GM21447 (cell line): ENCODE measurements around the gene C9orf152.
"Not testable (repeated sequence)": the region's sequence is repeated elsewhere in the genome, so short reads cannot be mapped to it uniquely, and the experiment has no call there.

Experiments
- ATAC-seq: cut with Tn5 transposase; IDR thresholded peaks from one replicate; pipeline ENCODE4 v1.9.1; 2021; ENCODE audit not compliant: unreplicated experiment

Gene C9orf152, protein sequence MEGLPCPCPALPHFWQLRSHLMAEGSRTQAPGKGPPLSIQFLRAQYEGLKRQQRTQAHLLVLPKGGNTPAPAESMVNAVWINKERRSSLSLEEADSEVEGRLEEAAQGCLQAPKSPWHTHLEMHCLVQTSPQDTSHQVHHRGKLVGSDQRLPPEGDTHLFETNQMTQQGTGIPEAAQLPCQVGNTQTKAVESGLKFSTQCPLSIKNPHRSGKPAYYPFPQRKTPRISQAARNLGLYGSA

DNA sequence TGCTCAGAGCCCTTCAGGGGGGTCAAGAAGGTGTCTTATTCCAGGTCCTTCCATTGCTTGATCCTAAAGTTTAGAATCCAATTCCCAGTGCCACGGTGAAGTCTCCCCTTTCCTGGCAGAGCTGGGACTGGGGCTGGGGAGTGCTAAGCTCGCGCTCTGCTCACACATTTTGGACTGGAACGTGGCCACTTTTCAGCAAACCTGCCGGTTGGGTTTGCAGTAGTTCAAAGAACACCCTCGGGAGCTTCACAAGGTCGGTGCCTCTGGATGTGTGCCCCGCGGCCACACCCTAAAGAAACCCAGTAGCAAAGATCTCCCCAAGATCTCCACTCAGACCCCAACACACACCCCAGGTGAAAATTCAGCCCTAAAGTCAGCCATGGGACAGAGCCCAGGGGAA lies at the start of gene C9orf152:
Gene C9orf152, minus strand, starts transcription at position 129 of the 400 bp plus-strand sequence. CDS start 580 bp downstream, outside the sequence.
- no peak for ATAC-seq

- no peak for ATAC-seq
These were observed 49.3 kb upstream of the C9orf152 start for GRCh38 chr9:110257097-110257841.

DNA sequence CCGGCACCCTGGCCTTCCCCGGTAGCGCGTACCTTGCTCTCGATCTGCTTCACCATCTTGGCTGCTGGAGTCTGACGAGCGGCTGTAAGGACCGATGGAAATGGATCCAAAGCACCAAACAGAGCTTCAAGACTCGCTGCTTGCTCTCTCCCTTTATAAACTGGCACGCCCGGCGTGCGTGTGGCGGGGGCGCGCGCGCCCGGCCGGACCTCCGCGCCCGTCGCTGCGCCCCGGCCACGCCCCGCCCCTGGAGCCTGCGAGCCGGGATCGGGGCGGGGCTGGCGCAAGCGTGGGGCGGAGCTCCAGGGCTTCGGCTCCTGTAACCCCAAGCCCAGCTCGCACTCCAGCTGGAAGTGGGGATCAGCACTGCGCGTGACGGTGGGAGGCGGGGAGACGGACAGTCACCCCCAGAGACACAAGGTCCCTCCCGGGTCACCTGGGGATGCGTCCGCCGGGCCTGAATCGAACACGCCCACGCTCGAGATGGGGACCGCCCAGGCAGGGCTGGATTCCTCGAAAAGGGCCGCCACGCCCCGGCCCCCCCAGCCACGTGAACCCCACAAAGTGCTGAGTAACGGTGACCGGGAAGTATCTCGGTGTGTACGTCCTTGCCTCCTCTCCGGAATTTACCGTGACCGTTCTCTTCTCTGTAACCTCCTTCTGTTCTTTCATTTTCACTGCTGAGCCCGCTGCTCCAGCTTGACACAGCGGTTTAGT lies 48.6 kb upstream of the C9orf152 start, which contains the start of gene TXN:
Gene TXN, minus strand, starts transcription at position 128 of the 717 bp plus-strand sequence. Its CDS starts 72 bp downstream, at position 56.
- ATAC-seq, result peak; percentile 62

DNA sequence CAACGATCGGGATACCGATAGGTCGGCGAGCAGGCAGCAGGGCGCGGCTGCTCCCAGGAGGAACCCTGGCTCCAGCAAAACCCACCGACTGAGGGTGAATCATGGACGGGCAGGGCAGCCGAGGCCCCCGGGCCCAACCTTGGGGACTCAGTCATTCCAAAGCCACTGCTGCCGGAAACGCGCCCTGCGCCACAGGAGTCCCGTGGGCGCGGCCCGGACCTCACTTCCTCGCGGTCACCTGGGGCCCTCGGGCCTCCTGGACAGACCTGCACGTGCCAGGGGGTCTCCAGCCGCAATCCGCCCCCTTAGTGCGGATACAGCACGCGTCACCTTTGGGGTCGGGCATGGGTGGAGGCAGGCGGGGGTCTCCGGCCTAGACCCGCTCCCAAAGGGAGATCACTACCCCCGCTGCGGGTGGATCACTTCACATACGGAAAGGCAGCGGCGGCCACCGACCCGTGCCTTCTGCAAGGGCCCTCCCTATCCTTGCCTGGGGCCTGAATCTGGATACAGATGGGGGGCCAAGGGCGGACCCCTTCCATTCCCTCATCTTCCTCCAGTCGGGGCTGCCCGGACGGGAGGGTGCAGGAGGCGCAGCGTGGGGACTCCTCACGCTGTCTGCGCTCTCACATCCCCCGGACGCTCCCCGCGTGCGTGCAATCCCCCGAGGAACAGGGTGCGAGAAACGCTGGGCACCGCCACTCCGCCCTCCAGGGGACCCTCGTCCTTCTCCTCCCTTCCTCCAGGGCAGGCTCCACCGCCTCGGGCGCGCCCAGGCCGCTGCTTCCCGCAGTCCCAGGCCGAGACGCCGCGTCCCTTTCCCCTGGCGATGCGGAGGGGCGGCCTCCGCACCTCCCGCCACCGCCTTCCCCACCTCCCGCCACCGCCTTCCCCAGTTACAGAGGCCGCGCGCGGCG lies 47.8 kb upstream of the C9orf152 start:
- peak; percentile 18 for ATAC-seq

DNA sequence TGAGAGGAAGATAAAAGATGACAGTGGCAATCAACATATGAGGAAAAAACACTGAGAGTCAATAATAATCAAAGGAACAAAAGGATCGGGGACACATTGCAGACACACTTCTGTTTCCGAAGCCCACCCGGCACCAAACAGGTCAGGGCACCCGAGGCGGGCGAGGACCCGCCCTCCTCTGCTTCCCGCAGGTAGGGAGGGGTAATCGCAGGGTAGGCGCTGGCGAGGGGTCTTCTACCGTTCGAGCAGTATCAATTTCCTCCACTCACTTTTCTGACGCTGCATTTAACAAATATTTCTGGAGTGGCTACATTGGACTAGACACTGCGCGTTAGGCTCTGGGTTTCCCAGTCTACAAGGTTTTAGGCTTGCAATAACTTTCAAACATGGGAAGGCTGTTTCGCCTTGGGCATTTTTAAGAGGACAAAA lies 47.1 kb upstream of the C9orf152 start:
- no peak for ATAC-seq

GRCh38 chr9:110254500-110254899 lies 46.5 kb upstream of the C9orf152 start:
- ATAC-seq, result no peak

DNA sequence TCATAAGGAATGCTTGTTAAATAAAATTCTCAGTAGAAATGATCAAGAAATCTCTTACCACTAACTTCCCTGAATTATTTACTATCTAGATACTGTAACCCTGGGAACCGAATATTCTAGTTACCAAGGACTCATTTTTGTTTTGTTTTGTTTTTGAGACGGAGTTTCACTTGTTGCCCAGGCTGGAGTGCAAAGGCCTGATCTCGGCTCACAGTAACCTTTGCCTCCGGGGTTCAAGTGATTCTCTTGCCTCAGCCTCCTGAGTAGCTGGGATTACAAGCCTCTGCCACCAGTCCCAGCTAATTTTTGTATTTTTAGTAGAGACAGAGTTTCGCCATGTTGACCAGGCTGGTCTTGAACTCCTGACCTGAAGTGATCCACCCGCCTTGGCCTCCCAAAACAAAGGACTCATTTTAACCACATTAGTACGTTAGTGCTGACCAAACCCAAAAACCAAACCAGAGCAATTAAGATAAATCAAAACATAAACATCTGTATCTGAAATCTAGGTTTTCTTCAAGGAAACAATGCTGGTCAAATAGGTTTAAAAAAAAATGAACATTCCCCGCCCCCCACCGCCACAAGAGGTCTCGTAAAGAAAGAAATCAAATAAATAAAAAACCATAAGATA lies 44.7 kb upstream of the C9orf152 start:
- ATAC-seq, result no peak

GRCh38 chr9:110251770-110252169 lies 43.8 kb upstream of the C9orf152 start:
- not testable (repeated sequence) for ATAC-seq

DNA sequence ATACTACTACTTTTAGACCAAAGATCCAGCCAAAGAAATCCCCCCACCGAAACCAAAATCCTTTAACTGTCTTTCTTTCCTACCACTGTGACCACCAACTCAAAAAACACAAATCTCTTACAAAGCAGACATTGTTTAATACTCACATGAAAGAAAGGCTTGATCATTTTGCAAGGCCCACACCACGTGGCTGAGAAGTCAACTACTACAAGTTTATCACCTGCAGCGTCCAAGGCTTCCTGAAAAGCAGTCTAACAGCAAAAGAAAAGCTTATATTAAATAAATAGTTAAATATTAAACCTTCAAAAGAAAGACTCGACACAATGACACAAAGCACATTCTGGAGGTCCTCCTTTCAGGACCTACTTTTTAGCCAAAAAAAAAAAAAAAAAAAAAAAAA lies 43.3 kb upstream of the C9orf152 start:
- no peak for ATAC-seq

DNA sequence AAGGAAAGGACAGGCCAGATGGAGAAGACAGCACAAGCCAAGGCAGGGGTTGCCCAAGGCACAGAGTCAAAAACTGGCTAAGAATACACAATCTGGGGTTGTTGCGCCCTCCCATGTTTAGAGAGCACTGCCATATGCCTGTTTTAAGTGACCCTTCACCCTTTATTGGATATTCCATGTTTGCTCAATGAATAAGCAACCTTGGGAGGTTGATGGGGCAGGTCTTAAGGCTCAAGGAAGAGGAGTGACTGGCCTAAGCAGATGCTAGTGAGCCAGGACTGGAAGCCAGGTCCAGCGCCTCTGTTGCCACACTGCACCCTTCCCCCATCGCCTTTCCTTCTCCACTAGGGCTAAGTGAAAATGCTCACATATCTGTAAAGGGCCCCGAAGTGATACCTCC lies 41.6 kb upstream of the C9orf152 start:
- ATAC-seq, result no peak

GRCh38 chr9:110248361-110248760 lies 40.4 kb upstream of the C9orf152 start:
- ATAC-seq, result no peak

GRCh38 chr9:110246214-110246613 lies 38.3 kb upstream of the C9orf152 start:
- no peak for ATAC-seq

GRCh38 chr9:110244616-110245015 lies 36.7 kb upstream of the C9orf152 start:
- ATAC-seq, result no peak

DNA sequence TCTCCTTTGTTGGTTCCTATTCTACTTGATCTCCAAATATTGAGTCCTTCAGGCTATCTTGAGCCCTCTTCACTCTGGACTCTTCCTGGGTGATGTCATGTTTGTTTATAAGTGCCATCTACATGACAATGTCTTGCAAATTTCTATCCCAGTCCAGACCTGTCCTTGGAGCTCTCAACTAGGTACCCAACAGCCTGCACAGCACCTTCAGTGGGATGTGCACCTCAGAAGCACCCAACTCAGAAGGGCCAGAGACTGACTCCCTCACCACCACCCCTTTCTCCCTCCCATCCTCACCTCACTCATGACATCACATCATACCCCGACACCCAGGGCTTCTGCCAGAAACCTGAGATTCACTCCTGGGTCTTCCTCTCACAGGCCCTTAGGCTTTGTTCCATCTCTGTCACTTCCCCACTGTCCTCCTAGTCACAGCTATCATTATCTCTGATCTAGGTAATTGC lies 33.9 kb upstream of the C9orf152 start:
- ATAC-seq, result no peak

- no peak for ATAC-seq
These were observed 33.4 kb upstream of the C9orf152 start for GRCh38 chr9:110241260-110241857.

- no peak for ATAC-seq
These were observed 32.2 kb upstream of the C9orf152 start for GRCh38 chr9:110240198-110240597.

- ATAC-seq, result no peak
These were observed 20.4 kb upstream of the C9orf152 start for GRCh38 chr9:110228321-110228720.

- ATAC-seq, result no peak
These were observed 16.6 kb upstream of the C9orf152 start for GRCh38 chr9:110224583-110224982.

DNA sequence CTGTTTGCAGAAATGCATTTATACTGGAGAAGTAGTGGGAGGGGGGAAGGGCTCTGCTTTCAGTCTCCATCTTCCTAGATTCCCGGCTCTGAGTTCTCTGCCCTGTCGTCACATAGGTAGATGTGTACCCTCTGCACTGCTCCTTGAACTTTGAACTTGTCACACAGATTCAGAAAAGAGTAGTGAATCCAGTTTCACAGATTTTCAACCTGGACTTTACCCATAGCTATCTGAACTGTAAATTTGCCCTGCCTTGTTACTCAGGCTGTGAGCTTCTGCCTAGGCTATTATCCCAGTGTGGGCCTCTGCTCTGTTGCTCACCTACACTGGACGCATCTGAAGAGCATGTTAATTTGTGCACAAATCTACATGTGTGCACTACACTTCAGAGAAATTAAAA lies 12.8 kb upstream of the C9orf152 start:
- ATAC-seq, result no peak

- no peak for ATAC-seq
These were observed 9.7 kb upstream of the C9orf152 start for GRCh38 chr9:110217656-110218099.
